Breast epithelium (tissue), 4 donors: Measurements from ENCODE around the gene SHANK3. TPM values are rescaled to one million over a fixed set of nuclear protein-coding genes. Genes with fewer than 3 reads are reported as not detected.

ENCODE experiments used
- DNase-seq, 2 donors: peaks; one replicate each; pipeline ENCODE4 v3.0.0-alpha.2; 2019; ENCODE audit warnings: low spot score in 2 of 2
- H3K27ac ChIP-seq, 2 donors: fragments of 200-600 bp; sonication (generic) in 1 of 2; one replicate each; pipeline ENCODE4 v1.5.1; 2016 to 2019; ENCODE audit warnings: mild to moderate bottlenecking in 1 of 2
- H3K27me3 ChIP-seq, 2 donors: fragments of 200-600 bp; sonication (generic) in 1 of 2; one replicate each; pipeline versions ENCODE4 v1.5.1 to v1.6.0; 2017 to 2019; ENCODE audit warnings: control low read depth in 1 of 2, mild to moderate bottlenecking in 1 of 2
- H3K36me3 ChIP-seq: fragments of 200-600 bp; one replicate; pipeline ENCODE4 v1.5.1; 2019
- H3K4me1 ChIP-seq, 2 donors: fragments of 200-600 bp; sonication (generic); one replicate each; pipeline ENCODE4 v1.5.1; 2016 to 2019; ENCODE audit warnings: control low read depth in 1 of 2
- H3K4me3 ChIP-seq, 3 donors: fragments of 200-600 bp; sonication (generic); 1 replicate in 2 of 3; 2 replicates in 1 of 3; pipeline ENCODE4 v1.5.1; 2016 to 2019; ENCODE audit warnings: mild to moderate bottlenecking in 3 of 3, moderate library complexity in 2 of 3
- H3K9me3 ChIP-seq, 2 donors: fragments of 200-600 bp; sonication (generic) in 1 of 2; one replicate each; pipeline ENCODE4 v1.5.1; 2016 to 2019; ENCODE audit warnings: control low read depth in 1 of 2
- POLR2A ChIP-seq: fragments of 450-650 bp; IDR thresholded peaks from one replicate; pipeline ENCODE4 v1.6.1; 2016; ENCODE audit warnings: antibody characterized with exemption, mild to moderate bottlenecking, moderate library complexity
- POLR2AphosphoS5 ChIP-seq, 3 donors: sonication (generic); formaldehyde crosslinking; IDR thresholded peaks; one replicate each; pipeline ENCODE4 v1.6.1; 2017; ENCODE audit warnings: antibody characterized with exemption in 3 of 3
- intact Hi-C: fragments of 100-400 bp; cut with DNase I; formaldehyde crosslinking; loops from one replicate; pipeline ENCODE4 v1.15.1; 2023; ENCODE audit warnings: low total_unique reads
- total RNA-seq, 3 donors: library from RNA; depleted of rRNA; stranded (reverse); fragments of >200 nt; gene quantifications; one replicate each; pipeline ENCODE4 v1.1.0, GENCODE V29; 2016
- TF ChIP-seq, protein P1 (sequence below), 3 donors: fragments of 450-650 bp; IDR thresholded peaks; one replicate each; pipeline ENCODE4 v1.5.1; 2016 to 2017; ENCODE audit warnings: antibody characterized with exemption in 3 of 3, mild to moderate bottlenecking in 3 of 3, moderate library complexity in 3 of 3

The SHANK3 gene
- total RNA-seq, 3 donors from 2014 or later = 4.8 to 28.8 (median 5.9) TPM

DNA sequence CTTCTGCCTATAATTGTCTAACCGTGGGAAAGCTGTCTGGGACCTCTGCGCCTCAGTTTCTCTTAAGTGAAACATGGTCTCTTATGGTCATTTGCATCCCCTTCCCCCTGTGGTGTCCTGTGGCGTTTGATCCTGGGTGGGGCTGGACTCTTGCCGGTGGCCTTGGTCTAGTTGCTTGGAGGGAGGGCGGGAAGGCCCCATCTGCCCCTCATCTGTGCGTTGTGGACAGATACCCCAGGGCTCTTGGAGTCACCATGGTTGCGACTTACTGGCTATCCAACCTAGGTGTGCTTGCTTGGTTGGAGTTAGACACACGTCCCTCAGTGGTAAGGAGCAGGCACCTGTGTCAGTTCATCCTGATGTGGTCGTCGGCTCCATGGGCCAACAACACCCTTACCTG, 15.2 kb downstream of the SHANK3 start:
- Histone ChIP-seq H3K36me3 (no peaks in the 10 kb centered on the region), H3K9me3 (no peaks in the 10 kb centered on the region), H3K4me1 (no peaks in the 10 kb centered on the region), H3K27ac (no peak overlapping the region), H3K4me3 (no peak overlapping the region), H3K27me3 (no peaks in the 10 kb centered on the region)
- DNase-seq = no peak
- TF ChIP-seq, protein P1, sequence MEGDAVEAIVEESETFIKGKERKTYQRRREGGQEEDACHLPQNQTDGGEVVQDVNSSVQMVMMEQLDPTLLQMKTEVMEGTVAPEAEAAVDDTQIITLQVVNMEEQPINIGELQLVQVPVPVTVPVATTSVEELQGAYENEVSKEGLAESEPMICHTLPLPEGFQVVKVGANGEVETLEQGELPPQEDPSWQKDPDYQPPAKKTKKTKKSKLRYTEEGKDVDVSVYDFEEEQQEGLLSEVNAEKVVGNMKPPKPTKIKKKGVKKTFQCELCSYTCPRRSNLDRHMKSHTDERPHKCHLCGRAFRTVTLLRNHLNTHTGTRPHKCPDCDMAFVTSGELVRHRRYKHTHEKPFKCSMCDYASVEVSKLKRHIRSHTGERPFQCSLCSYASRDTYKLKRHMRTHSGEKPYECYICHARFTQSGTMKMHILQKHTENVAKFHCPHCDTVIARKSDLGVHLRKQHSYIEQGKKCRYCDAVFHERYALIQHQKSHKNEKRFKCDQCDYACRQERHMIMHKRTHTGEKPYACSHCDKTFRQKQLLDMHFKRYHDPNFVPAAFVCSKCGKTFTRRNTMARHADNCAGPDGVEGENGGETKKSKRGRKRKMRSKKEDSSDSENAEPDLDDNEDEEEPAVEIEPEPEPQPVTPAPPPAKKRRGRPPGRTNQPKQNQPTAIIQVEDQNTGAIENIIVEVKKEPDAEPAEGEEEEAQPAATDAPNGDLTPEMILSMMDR (IDR thresholded peaks at IDR 0.05) = no peak
- TF ChIP-seq POLR2AphosphoS5 (IDR thresholded peaks at IDR 0.05) = no peak
- no peak for TF ChIP-seq POLR2A
- intact Hi-C loops = no loop called here

DNA sequence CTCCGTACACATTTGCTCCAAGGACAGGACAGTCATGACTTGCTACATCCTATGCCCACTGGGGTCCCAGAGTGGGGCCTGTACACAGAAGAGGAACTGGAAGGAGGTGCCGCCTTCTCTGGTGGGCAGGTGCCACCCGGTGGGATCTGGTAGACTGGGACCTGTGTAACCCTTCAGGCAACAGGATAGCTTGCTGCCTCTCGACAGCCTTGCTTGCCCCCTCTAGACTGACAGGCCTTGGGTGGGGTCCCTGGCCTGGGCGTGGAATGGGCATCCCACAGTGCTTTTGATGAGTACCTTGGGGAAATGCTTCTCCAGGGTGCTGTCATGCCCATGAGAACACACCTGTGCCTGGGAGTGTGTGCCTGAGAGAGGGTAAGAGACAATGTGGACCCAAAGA, 15.8 kb downstream of the SHANK3 start:
- Histone ChIP-seq H3K4me1 (no peaks in the 10 kb centered on the region), H3K9me3 (no peaks in the 10 kb centered on the region), H3K27ac (no peak overlapping the region), H3K4me3 (no peak overlapping the region), H3K36me3 (no peaks in the 10 kb centered on the region), H3K27me3 (no peaks in the 10 kb centered on the region)
- TF ChIP-seq, protein P1 (IDR thresholded peaks at IDR 0.05) = no peak
- TF ChIP-seq POLR2AphosphoS5 (IDR thresholded peaks at IDR 0.05) = no peak
- TF ChIP-seq POLR2A = no peak
- no peak for DNase-seq
- intact Hi-C loops = no loop called here

DNA sequence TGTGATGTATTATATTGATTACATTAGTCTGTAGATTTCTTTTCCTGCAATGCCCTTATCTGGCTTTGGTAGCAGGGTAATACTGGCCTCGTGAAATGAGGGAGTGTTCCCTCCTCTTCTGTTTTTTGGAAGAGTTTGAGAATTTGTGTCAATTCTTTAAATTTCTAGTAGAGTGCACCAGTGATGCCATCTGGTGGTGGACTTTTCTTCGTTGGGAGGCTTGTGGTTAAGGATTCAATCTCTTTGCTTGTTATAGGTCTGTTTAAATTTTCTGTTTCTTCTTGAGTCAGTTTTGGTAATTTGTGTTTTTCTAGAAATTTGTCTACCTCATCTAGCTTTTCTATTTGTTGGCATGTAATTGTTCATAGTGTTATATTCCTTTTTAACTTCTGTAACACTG, 18.9 kb downstream of the SHANK3 start:
- no peaks in the 10 kb centered on the region for H3K27me3 ChIP-seq
- TF ChIP-seq POLR2A = no peak
- TF ChIP-seq POLR2AphosphoS5 (IDR thresholded peaks at IDR 0.05) = no peak
- TF ChIP-seq, protein P1 (IDR thresholded peaks at IDR 0.05) = no peak
- intact Hi-C loops = no loop called here
- DNase-seq = no peak
- H3K36me3 ChIP-seq = no peaks in the 10 kb centered on the region
- H3K4me3 ChIP-seq = no peak overlapping the region
- no peak overlapping the region for H3K27ac ChIP-seq
- H3K9me3 ChIP-seq = no peaks in the 10 kb centered on the region
- peaks cover 5 to 6% of the 10 kb centered on the region in 2 donors for H3K4me1 ChIP-seq

DNA sequence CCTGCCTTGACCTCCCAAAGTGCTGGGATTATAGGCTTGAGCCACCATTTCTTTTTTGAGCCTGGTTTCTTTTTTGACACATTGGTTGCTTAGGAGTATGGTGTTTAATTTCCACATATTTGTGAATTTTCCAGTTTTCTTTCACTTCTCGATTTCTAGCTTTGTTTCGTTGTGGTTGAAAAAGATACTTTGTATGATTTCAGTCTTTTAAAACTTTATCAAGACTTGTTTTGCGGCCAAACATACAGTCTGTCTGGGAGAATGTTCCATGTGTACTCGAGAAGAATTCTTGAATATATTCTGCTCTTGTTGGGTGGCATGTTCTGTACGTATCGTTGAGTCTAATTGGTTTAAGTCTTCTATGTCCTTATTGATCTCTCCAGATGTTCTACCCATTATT, 20.8 kb downstream of the SHANK3 start:
- no peaks in the 10 kb centered on the region for H3K27me3 ChIP-seq
- TF ChIP-seq POLR2A (no peak), POLR2AphosphoS5 (IDR thresholded peaks at IDR 0.05) (no peak)
- TF ChIP-seq, protein P1 (IDR thresholded peaks at IDR 0.05) = no peak
- H3K9me3 ChIP-seq = no peaks in the 10 kb centered on the region
- H3K36me3 ChIP-seq = no peaks in the 10 kb centered on the region
- H3K27ac ChIP-seq = no peak overlapping the region
- peaks cover 10 to 11% of the 10 kb centered on the region in 2 donors for H3K4me1 ChIP-seq
- intact Hi-C loops = no loop called here
- DNase-seq = no peak
- no peak overlapping the region for H3K4me3 ChIP-seq

DNA sequence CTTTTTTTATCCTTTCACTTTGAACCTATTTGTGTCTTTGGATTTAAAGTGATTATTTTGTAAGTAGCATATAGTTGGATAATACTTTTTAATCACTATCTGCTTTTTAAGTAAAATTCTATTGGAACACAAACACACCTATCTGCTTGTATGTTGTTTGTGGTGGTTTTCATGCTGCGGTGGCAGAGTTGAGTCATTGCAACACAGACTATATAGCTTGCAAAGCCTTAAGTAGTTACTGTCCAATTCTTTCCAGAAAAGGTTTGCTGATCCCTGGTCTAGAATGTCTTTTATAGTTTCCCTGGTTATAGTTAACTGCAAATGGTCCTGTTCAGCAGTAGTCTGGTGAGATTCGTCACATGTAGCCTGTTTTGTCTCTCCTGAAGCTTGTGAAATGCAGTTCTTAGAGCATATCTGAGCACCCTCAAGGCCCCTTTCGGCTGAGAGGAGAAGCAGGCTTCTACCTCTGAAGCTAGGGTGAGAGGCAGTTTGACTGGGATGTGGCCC, 21.5 kb downstream of the SHANK3 start:
- intact Hi-C loops = no loop called here
- Histone ChIP-seq H3K4me1 (peaks cover 10 to 11% of the 10 kb centered on the region in 2 donors), H3K27ac (no peak overlapping the region), H3K9me3 (no peaks in the 10 kb centered on the region), H3K4me3 (no peak overlapping the region), H3K27me3 (no peaks in the 10 kb centered on the region), H3K36me3 (no peaks in the 10 kb centered on the region)
- DNase-seq = no peak
- TF ChIP-seq POLR2AphosphoS5 (IDR thresholded peaks at IDR 0.05) = no peak
- TF ChIP-seq, protein P1 (IDR thresholded peaks at IDR 0.05) = no peak
- no peak for TF ChIP-seq POLR2A
